KMS-11 (cell line): ENCODE results near the gene SERPINB12.
A peak's percentile ranks its signal among the peaks of the same experiment; 100 is the strongest.

Source experiments
- H2AFZ ChIP-seq: fragments of 200-600 bp; sonication (generic); 2 replicates; pipeline ENCODE4 v1.6.1; 2016; ENCODE audit warnings: antibody characterized with exemption, mixed run types, low read depth
- H3K27ac ChIP-seq: fragments of 200-600 bp; sonication (generic); 2 replicates; pipeline ENCODE4 v1.6.1; 2016; ENCODE audit warnings: mild to moderate bottlenecking, mixed run types
- H3K27me3 ChIP-seq: fragments of 200-600 bp; sonication (generic); 2 replicates; pipeline ENCODE4 v1.6.1; 2017; ENCODE audit warnings: mild to moderate bottlenecking, low read depth, mixed run types, moderate library complexity; ENCODE audit not compliant: insufficient read depth
- H3K36me3 ChIP-seq: fragments of 200-600 bp; sonication (generic); 2 replicates; pipeline ENCODE4 v1.6.1; 2017; ENCODE audit warnings: mild to moderate bottlenecking, mixed run types; ENCODE audit not compliant: insufficient read depth
- H3K4me1 ChIP-seq: fragments of 200-600 bp; sonication (generic); 2 replicates; pipeline ENCODE4 v1.6.1; 2016; ENCODE audit warnings: mild to moderate bottlenecking, low read depth, mixed run types; ENCODE audit not compliant: poor library complexity, severe bottlenecking
- H3K4me2 ChIP-seq: fragments of 200-600 bp; sonication (generic); 2 replicates; pipeline ENCODE4 v1.7.0; 2016; ENCODE audit warnings: mild to moderate bottlenecking, mixed run types
- H3K4me3 ChIP-seq: fragments of 200-600 bp; sonication (generic); IDR thresholded peaks from 2 replicates; pipeline ENCODE4 v1.6.1; 2017; ENCODE audit warnings: low read depth, low read length, mixed read lengths; ENCODE audit not compliant: insufficient read depth
- H3K79me2 ChIP-seq: fragments of 200-600 bp; sonication (generic); 2 replicates; pipeline ENCODE4 v1.6.1; 2016; ENCODE audit warnings: low read depth, mixed run types; ENCODE audit not compliant: insufficient read depth
- H3K9ac ChIP-seq: fragments of 200-600 bp; sonication (generic); 2 replicates; pipeline ENCODE4 v1.6.1; 2016; ENCODE audit warnings: mild to moderate bottlenecking, mixed run types
- H4K20me1 ChIP-seq: fragments of 200-600 bp; sonication (generic); 2 replicates; pipeline ENCODE4 v1.6.1; 2016; ENCODE audit warnings: mild to moderate bottlenecking, mixed run types; ENCODE audit not compliant: insufficient read depth
- CTCF ChIP-seq: fragments of 200-600 bp; sonication (generic); conservative IDR thresholded peaks from 2 replicates; pipeline ENCODE4 v1.6.1; 2017; ENCODE audit warnings: low read depth, mild to moderate bottlenecking, antibody characterized with exemption, low read length, moderate library complexity, mixed read lengths

Gene SERPINB12

GRCh38 chr18:63567276-63567675 lies 25.1 kb downstream of the SERPINB12 start:
- Histone ChIP-seq H3K27ac (no peak overlapping the region), H3K4me2 (no peak overlapping the region), H3K4me3 (no peak overlapping the region), H3K9ac (no peak overlapping the region), H2AFZ (no peak overlapping the region), H3K27me3 (no peaks in the 10 kb centered on the region), H4K20me1 (no peaks in the 10 kb centered on the region), H3K4me1 (no peaks in the 10 kb centered on the region), H3K79me2 (no peaks in the 10 kb centered on the region), H3K36me3 (no peaks in the 10 kb centered on the region)
- TF ChIP-seq CTCF: no peak

DNA sequence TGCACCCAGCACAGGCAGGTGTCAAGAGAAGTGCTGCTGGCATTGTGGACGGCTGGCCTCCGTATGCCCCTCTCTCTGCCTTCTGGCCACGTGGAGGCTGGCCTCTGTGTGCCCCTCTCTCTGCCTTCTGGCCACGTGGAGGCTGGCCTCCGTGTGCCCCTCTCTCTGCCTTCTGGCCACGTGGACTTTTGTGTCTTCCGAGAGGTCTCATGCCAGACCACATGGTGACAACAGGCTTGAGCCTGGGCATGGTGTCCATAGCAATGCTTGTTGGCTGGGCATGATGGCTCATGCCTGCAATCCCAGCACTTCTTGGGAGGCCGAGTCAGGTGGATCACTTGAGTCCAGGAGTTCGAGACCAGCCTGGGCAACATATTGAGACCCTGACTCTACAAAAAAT lies 25.7 kb downstream of the SERPINB12 start:
- Histone ChIP-seq H3K36me3 (no peaks in the 10 kb centered on the region), H3K9ac (no peak overlapping the region), H2AFZ (no peak overlapping the region), H4K20me1 (no peaks in the 10 kb centered on the region), H3K27me3 (no peaks in the 10 kb centered on the region), H3K4me1 (no peaks in the 10 kb centered on the region), H3K4me2 (no peak overlapping the region), H3K27ac (no peak overlapping the region), H3K79me2 (no peaks in the 10 kb centered on the region), H3K4me3 (no peak overlapping the region)
- no peak for TF ChIP-seq CTCF

DNA sequence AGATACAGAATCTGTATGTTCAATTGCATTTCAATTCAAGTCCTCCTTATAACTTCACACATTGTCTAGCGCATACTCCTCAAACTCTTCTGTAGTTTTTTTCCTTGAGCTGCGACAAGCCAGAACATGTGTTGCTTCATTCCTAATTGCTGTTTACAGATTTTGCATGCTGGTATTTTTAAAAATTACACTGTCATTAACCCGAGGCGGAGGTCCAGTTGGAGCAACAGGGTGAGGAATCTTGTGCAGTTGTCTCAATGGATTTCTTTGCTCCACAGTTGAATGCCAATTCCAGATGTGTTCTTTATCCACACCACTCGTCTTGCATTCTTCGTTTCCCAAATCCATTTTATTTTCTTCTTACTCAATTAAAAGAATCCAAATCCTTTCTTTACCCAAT lies 28.6 kb downstream of the SERPINB12 start:
- Histone ChIP-seq H3K36me3 (no peaks in the 10 kb centered on the region), H3K27ac (no peak overlapping the region), H3K27me3 (no peaks in the 10 kb centered on the region), H2AFZ (no peak overlapping the region), H3K4me1 (no peaks in the 10 kb centered on the region), H4K20me1 (no peaks in the 10 kb centered on the region), H3K4me2 (no peak overlapping the region), H3K4me3 (no peak overlapping the region), H3K9ac (no peak overlapping the region), H3K79me2 (no peaks in the 10 kb centered on the region)
- TF ChIP-seq CTCF: no peak

DNA sequence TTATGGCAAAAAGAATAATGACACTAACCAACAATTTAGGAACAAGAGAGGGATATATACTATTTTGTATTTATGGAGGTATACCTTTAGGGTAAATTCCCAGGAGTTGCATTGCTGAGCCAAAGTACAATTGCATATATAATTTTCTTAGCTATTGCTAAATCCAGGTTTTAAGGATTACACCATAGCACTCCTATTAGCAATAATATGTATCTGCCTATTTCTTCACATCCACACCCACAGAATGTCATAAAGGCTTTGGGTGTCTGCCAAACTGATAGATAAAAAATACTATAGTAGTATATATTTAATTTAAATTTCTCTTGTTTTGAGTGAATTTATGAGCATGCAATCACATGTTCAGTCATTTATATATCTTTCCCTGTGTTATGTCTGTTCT lies 33.5 kb downstream of the SERPINB12 start:
- no peak overlapping the region for H3K4me3 ChIP-seq
- H4K20me1 ChIP-seq: no peaks in the 10 kb centered on the region
- H3K9ac ChIP-seq: no peak overlapping the region
- no peaks in the 10 kb centered on the region for H3K79me2 ChIP-seq
- no peak overlapping the region for H2AFZ ChIP-seq
- H3K4me2 ChIP-seq: no peak overlapping the region
- H3K4me1 ChIP-seq: no peaks in the 10 kb centered on the region
- H3K36me3 ChIP-seq: no peaks in the 10 kb centered on the region
- H3K27me3 ChIP-seq: no peaks in the 10 kb centered on the region
- no peak overlapping the region for H3K27ac ChIP-seq
- TF ChIP-seq CTCF: no peak

- Histone ChIP-seq H3K4me2 (no peak overlapping the region), H3K27me3 (no peaks in the 10 kb centered on the region), H3K9ac (no peak overlapping the region), H3K79me2 (no peaks in the 10 kb centered on the region), H3K36me3 (no peaks in the 10 kb centered on the region), H2AFZ (no peak overlapping the region), H4K20me1 (no peaks in the 10 kb centered on the region), H3K4me1 (no peaks in the 10 kb centered on the region), H3K4me3 (no peak overlapping the region), H3K27ac (no peak overlapping the region)
- peak; percentile 97 for TF ChIP-seq CTCF
Observed at GRCh38 chr18:63578357-63578958, 36.3 kb downstream of the SERPINB12 start.
